ENCODE measurements around the gene CAMK2G. TPM values are rescaled to one million over a fixed set of nuclear protein-coding genes. Genes with fewer than 3 reads are reported as not detected.

CAMK2G gene
- total RNA-seq, 4 donors from 2014 or later = 34.7 to 159 (median 110) TPM

- Histone ChIP-seq H3K27ac (no peak overlapping the region), H3K9me3 (no peaks in the 10 kb centered on the region), H3K4me1 (no peaks in the 10 kb centered on the region), H3K27me3 (no peaks in the 10 kb centered on the region), H3K4me3 (no peak overlapping the region), H3K36me3 (peaks cover 0 to 98% (median 0%) of the 10 kb centered on the region in 3 donors)
- DNase-seq = no peak
- TF ChIP-seq POLR2A (IDR thresholded peaks at IDR 0.05) = no peak
- TF ChIP-seq CTCF (IDR thresholded peaks at IDR 0.05) = no peak
These were observed 73.6 kb downstream of the CAMK2G start for GRCh38 chr10:73800560-73801252.

GRCh38 chr10:73799899-73800559, 74.3 kb downstream of the CAMK2G start:
- no peaks in the 10 kb centered on the region for H3K9me3 ChIP-seq
- no peaks in the 10 kb centered on the region for H3K4me1 ChIP-seq
- no peaks in the 10 kb centered on the region for H3K27me3 ChIP-seq
- no peak overlapping the region for H3K4me3 ChIP-seq
- TF ChIP-seq POLR2A (IDR thresholded peaks at IDR 0.05) = no peak
- no peak for TF ChIP-seq CTCF (IDR thresholded peaks at IDR 0.05)
- no peak overlapping the region for H3K27ac ChIP-seq
- DNase-seq = no peak
- peaks cover 0 to 98% (median 0%) of the 10 kb centered on the region in 3 donors for H3K36me3 ChIP-seq

GRCh38 chr10:73798927-73799560, 75.3 kb downstream of the CAMK2G start:
- H3K36me3 ChIP-seq = peaks cover 0 to 98% (median 0%) of the 10 kb centered on the region in 3 donors

GRCh38 chr10:73798087-73798486, 76.3 kb downstream of the CAMK2G start:
- Histone ChIP-seq H3K36me3 (peaks cover 0 to 98% (median 0%) of the 10 kb centered on the region in 3 donors), H3K9me3 (no peaks in the 10 kb centered on the region), H3K27ac (no peak overlapping the region), H3K4me1 (no peaks in the 10 kb centered on the region), H3K4me3 (no peak overlapping the region), H3K27me3 (no peaks in the 10 kb centered on the region)
- TF ChIP-seq POLR2A (IDR thresholded peaks at IDR 0.05) = no peak
- TF ChIP-seq CTCF (IDR thresholded peaks at IDR 0.05) = no peak
- DNase-seq = no peak

More at GRCh38 chr10:73798927-73799560, 75.3 kb downstream of the CAMK2G start:
- no peaks in the 10 kb centered on the region for H3K27me3 ChIP-seq
- H3K9me3 ChIP-seq = no peaks in the 10 kb centered on the region
- no peak overlapping the region for H3K27ac ChIP-seq
- no peak overlapping the region for H3K4me3 ChIP-seq
- TF ChIP-seq CTCF (IDR thresholded peaks at IDR 0.05) (no peak), POLR2A (IDR thresholded peaks at IDR 0.05) (no peak)
- DNase-seq = no peak
- no peaks in the 10 kb centered on the region for H3K4me1 ChIP-seq

GRCh38 chr10:73797324-73798025, 76.9 kb downstream of the CAMK2G start:
- Histone ChIP-seq H3K27me3 (no peaks in the 10 kb centered on the region), H3K9me3 (no peaks in the 10 kb centered on the region), H3K27ac (no peak overlapping the region), H3K4me3 (no peak overlapping the region), H3K4me1 (no peaks in the 10 kb centered on the region), H3K36me3 (peaks cover 0 to 98% (median 0%) of the 10 kb centered on the region in 3 donors)
- peak in 1 of 3 donors; percentile 43 for DNase-seq
- TF ChIP-seq POLR2A (IDR thresholded peaks at IDR 0.05) (no peak), CTCF (IDR thresholded peaks at IDR 0.05) (no peak)

Measured in Peyer's patch (tissue), 4 donors.